Erythroblast (primary cell): ENCODE results near the gene CCDC158.

Experiments
- GATA1 ChIP-seq: IDR thresholded peaks from 2 replicates; pipeline ENCODE4 v1.6.1; 2011; ENCODE audit warnings: low read depth, mild to moderate bottlenecking, control low read depth, low read length, moderate library complexity
- POLR2A ChIP-seq: IDR thresholded peaks from 2 replicates; pipeline ENCODE4 v1.6.1; 2011; ENCODE audit warnings: mild to moderate bottlenecking, low read length

GRCh38 chr4:76384052-76384451 is 36.9 kb downstream of the CCDC158 start:
- TF ChIP-seq POLR2A (no peak), GATA1 (no peak)
